ENCODE data around the gene NOP56.

Gene NOP56

GRCh38 chr20:2690718-2691117 is 38.3 kb downstream of the NOP56 start:
- Histone ChIP-seq H3K4me3 (ENCODE audit: low read depth, low read length) (no peak overlapping the region), H3K27me3 (replicated peaks) (peaks cover 40% of the 10 kb centered on the region), H3K36me3 (replicated peaks) (no peaks in the 10 kb centered on the region), H3K27ac (no peak overlapping the region)
- DNase-seq = no peak
- no peak for TF ChIP-seq CTCF (IDR thresholded peaks at IDR 0.05; ENCODE audit: low read depth, low read length, missing control alignments)
- in situ Hi-C loops (cut with HindIII; ENCODE audit: low pct_ligation_motif_present, low sequenced_read_pairs) = no loop called here

- in situ Hi-C loops (cut with HindIII; ENCODE audit: low pct_ligation_motif_present, low sequenced_read_pairs) = no loop called here
- Histone ChIP-seq H3K27me3 (replicated peaks) (peaks cover 44% of the 10 kb centered on the region), H3K4me3 (ENCODE audit: low read depth, low read length) (no peak overlapping the region), H3K27ac (no peak overlapping the region), H3K36me3 (replicated peaks) (no peaks in the 10 kb centered on the region)
- TF ChIP-seq CTCF (IDR thresholded peaks at IDR 0.05; ENCODE audit: low read depth, low read length, missing control alignments) = no peak
- no peak for DNase-seq
These were observed 38.7 kb downstream of the NOP56 start for GRCh38 chr20:2691127-2691526.

GRCh38 chr20:2691663-2692035 is 39.2 kb downstream of the NOP56 start:
- H3K27me3 ChIP-seq (replicated peaks) = peaks cover 42% of the 10 kb centered on the region
- no peak for DNase-seq
- H3K27ac ChIP-seq = no peak overlapping the region
- no peak for TF ChIP-seq CTCF (IDR thresholded peaks at IDR 0.05; ENCODE audit: low read depth, low read length, missing control alignments)
- H3K36me3 ChIP-seq (replicated peaks) = no peaks in the 10 kb centered on the region
- H3K4me3 ChIP-seq (ENCODE audit: low read depth, low read length) = no peak overlapping the region
- in situ Hi-C loops (cut with HindIII; ENCODE audit: low pct_ligation_motif_present, low sequenced_read_pairs) = no loop called here

- H3K27ac ChIP-seq = no peak within 1 kb of the TSS
- no peaks in the 10 kb centered on the region for H3K36me3 ChIP-seq (replicated peaks)
- H3K4me3 ChIP-seq (ENCODE audit: low read depth, low read length) = peak within 1 kb of the TSS; percentile 20
- peaks cover 42% of the 10 kb centered on the region for H3K27me3 ChIP-seq (replicated peaks)
- no peak for DNase-seq
- in situ Hi-C loops (cut with HindIII; ENCODE audit: low pct_ligation_motif_present, low sequenced_read_pairs) = no loop called here
- TF ChIP-seq CTCF (IDR thresholded peaks at IDR 0.05; ENCODE audit: low read depth, low read length, missing control alignments) = no peak
These were observed 39.8 kb downstream of the NOP56 start, which contains the start of gene EBF4 for GRCh38 chr20:2692036-2692885. Gene EBF4 (plus strand): TSS chr20:2692780. CDS start chr20:2693646, 866 bp downstream.

- H3K36me3 ChIP-seq (replicated peaks) = no peaks in the 10 kb centered on the region
- no peak overlapping the region for H3K4me3 ChIP-seq (ENCODE audit: low read depth, low read length)
- in situ Hi-C loops (cut with HindIII; ENCODE audit: low pct_ligation_motif_present, low sequenced_read_pairs) = no loop called here
- no peak for TF ChIP-seq CTCF (IDR thresholded peaks at IDR 0.05; ENCODE audit: low read depth, low read length, missing control alignments)
- no peak for DNase-seq
- peaks cover 42% of the 10 kb centered on the region for H3K27me3 ChIP-seq (replicated peaks)
- no peak overlapping the region for H3K27ac ChIP-seq
These were observed 40.5 kb downstream of the NOP56 start for GRCh38 chr20:2692886-2693285.

Data from brain microvascular endothelial cell (primary cell).